Measurements from ENCODE around the gene SLC1A5.

- TF ChIP-seq SUZ12 (IDR thresholded peaks at IDR 0.05; ENCODE audit: extremely low read depth, insufficient read depth, insufficient read length) (no peak), YY1 (IDR thresholded peaks at IDR 0.05; ENCODE audit: insufficient read depth, insufficient read length) (no peak)
These were observed 29.2 kb downstream of the SLC1A5 start for GRCh38 chr19:46759206-46759605.

All from NT2/D1 (cell line).